Measurements from ENCODE around the gene CEP72. TPM values are rescaled to one million over a fixed set of nuclear protein-coding genes. Genes with fewer than 3 reads are reported as not detected.
"Not testable (repeated sequence)": the region's sequence is repeated elsewhere in the genome, so short reads cannot be mapped to it uniquely, and the experiment has no call there.

CEP72 gene
- total and polyA plus RNA-seq, 8 donors, result 5.5 to 13.1 (median 10.7) TPM

DNA sequence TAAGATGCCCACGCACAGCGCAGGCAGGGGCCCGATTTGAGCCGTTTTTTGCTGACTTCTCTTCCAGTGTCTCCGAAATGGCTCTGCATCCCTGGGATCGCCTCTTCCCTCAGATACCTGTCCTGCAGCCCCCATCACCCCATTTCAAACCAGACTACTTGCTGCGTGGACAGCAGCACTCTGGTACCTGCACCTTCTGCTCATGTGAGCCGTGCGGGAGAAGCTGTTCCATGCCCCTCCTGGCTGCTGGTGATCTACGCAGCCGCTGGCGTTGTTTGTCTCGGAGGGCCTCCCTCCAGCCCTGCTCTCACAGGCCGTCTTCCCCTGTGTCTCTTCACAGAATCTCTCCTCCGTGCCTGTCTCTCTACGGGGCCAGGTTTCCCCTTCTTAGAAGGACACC lies 13.4 kb downstream of the CEP72 start:
- intact Hi-C loops (cut with DNase I), result no loop called here
- Histone ChIP-seq H3K36me3 (peaks cover 0 to 63% of the 10 kb centered on the region in 2 donors), H3K27ac (no peak overlapping the region), H3K9me3 (no peaks in the 10 kb centered on the region), H3K27me3 (no peaks in the 10 kb centered on the region), H3K4me3 (no peak overlapping the region), H3K4me1 (no peaks in the 10 kb centered on the region)
- TF ChIP-seq, protein P1, sequence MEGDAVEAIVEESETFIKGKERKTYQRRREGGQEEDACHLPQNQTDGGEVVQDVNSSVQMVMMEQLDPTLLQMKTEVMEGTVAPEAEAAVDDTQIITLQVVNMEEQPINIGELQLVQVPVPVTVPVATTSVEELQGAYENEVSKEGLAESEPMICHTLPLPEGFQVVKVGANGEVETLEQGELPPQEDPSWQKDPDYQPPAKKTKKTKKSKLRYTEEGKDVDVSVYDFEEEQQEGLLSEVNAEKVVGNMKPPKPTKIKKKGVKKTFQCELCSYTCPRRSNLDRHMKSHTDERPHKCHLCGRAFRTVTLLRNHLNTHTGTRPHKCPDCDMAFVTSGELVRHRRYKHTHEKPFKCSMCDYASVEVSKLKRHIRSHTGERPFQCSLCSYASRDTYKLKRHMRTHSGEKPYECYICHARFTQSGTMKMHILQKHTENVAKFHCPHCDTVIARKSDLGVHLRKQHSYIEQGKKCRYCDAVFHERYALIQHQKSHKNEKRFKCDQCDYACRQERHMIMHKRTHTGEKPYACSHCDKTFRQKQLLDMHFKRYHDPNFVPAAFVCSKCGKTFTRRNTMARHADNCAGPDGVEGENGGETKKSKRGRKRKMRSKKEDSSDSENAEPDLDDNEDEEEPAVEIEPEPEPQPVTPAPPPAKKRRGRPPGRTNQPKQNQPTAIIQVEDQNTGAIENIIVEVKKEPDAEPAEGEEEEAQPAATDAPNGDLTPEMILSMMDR (IDR thresholded peaks at IDR 0.05), result no peak
- DNase-seq (peak in 1 of 4 donors; percentile 24), ATAC-seq (no peak)

DNA sequence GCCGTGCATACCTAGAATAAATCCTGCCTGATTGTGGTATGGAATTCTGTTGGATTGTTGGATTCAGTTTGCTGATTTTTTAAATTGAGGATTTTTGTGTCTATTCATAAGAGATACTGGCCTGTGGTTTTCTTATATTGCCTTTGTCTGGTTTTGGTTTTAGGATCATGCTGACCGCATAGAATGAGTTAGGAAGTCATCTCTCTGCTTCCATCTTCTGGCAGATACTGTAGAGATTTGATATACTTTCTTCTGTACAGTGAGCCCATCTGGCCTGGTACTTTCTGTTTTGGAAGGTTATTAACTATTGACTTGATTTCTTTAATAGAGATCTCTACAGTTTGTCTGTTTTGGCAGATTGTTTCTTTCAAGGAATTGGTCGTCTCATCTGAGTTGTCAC lies 14.7 kb downstream of the CEP72 start:
- Histone ChIP-seq H3K27ac (no peak overlapping the region), H3K4me3 (no peak overlapping the region), H3K27me3 (no peaks in the 10 kb centered on the region), H3K4me1 (no peaks in the 10 kb centered on the region), H3K9me3 (no peaks in the 10 kb centered on the region), H3K36me3 (peaks cover 0 to 49% of the 10 kb centered on the region in 2 donors)
- DNase-seq (no peak), ATAC-seq (no peak)
- TF ChIP-seq, protein P1 (IDR thresholded peaks at IDR 0.05), result no peak
- intact Hi-C loops (cut with DNase I), result no loop called here

DNA sequence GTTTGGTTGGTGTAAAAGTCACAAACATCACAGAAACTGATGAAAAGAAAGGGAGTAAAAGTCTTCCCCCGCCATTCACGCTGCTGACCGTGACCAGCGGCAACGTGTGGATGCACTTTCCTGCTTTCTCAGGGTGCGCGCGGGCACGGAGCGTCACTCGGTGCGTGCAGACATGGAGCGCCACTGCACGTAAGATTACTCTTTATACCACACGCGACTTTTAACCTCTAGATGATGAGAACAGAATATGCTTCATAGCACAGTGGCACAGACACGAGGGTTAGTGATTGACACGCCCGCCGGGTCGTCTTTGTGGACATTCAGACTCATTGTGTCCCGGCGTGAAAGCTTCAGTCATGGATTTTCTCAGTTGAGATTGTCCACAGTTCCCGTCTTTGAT lies 15.7 kb downstream of the CEP72 start:
- Histone ChIP-seq H3K27me3 (no peaks in the 10 kb centered on the region), H3K9me3 (no peaks in the 10 kb centered on the region), H3K27ac (no peak overlapping the region), H3K4me1 (no peaks in the 10 kb centered on the region), H3K36me3 (peaks cover 0 to 40% of the 10 kb centered on the region in 2 donors), H3K4me3 (no peak overlapping the region)
- TF ChIP-seq, protein P1 (IDR thresholded peaks at IDR 0.05), result no peak
- ATAC-seq (no peak), DNase-seq (no peak)
- intact Hi-C loops (cut with DNase I), result no loop called here

DNA sequence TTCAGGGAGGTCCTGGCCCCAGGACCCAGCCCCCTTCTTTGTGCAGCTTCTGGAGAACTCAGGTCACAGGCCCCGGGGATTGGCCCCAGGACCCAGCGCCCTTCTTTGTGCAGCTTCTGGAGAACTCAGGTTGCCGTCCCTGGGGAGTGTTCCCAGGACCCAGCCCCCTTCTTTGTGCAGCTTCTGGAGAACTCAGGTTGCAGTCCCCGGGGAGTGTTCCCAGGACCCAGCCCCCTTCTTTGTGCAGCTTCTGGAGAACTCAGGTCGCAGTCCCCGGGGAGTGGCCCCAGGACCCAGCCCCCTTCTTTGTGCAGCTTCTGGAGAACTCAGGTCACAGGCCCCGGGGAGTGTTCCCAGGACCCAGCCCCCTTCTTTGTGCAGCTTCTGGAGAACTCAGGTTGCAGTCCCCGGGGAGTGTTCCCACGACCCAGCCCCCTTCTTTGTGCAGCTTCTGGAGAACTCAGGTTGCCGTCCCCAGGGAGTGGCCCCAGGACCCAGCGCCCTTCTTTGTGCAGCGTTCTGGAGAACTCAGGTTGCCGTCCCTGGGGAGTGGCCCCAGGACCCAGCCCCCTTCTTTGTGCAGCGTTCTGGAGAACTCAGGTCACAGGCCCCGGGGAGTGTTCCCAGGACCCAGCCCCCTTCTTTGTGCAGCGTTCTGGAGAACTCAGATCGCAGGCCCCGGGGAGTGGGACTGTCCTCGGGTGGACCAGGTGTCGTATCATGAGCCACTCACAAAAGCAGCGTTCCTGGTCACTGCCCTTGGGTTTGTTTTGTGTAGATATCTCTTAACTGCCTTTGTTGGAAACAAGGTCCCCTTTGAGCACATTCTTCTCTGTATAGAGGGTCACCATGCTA lies 16.4 kb downstream of the CEP72 start:
- intact Hi-C loops (cut with DNase I); H3K27ac ChIP-seq; ATAC-seq; H3K9me3 ChIP-seq; H3K4me1 ChIP-seq; H3K27me3 ChIP-seq; H3K4me3 ChIP-seq: not testable (repeated sequence)
- peaks cover 0 to 42% of the 10 kb centered on the region in 2 donors for H3K36me3 ChIP-seq
- peak in 1 of 4 donors; percentile 32 for DNase-seq

DNA sequence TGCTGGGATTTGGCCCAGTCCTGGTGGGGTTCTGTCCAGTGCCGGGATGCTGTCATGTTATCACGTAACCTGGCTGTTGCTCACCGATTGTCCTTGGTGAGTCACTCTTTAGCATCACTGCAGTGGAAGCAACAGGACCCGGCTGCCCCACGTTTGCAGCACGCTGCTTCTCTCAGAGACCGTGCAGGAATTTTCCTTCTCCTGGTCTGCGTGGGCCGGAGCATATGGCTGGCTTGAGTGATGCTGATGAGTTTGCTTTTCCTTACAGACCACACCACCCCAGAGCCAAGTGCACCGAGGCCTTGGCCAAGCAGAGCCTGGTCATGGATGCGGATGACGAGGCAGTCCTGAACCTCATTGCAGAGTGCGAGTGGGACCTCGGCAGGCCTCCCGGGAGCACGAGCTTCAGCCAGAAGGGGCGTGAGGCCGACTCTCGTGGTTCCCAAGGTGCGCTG lies 21.4 kb downstream of the CEP72 start:
- peaks cover 0 to 50% of the 10 kb centered on the region in 2 donors for H3K36me3 ChIP-seq
- ATAC-seq, result no peak
- no peak overlapping the region for H3K4me3 ChIP-seq
- TF ChIP-seq, protein P1 (IDR thresholded peaks at IDR 0.05), result no peak
- peaks cover 0 to 4% of the 10 kb centered on the region in 2 donors for H3K9me3 ChIP-seq
- no peak for DNase-seq
- H3K27ac ChIP-seq, result no peak overlapping the region
- H3K4me1 ChIP-seq, result no peaks in the 10 kb centered on the region
- H3K27me3 ChIP-seq, result no peaks in the 10 kb centered on the region
- intact Hi-C loops (cut with DNase I), result no loop called here

Data from left lung (tissue), 10 donors.